ENCODE results near the gene GNAI3.

The GNAI3 gene

DNA sequence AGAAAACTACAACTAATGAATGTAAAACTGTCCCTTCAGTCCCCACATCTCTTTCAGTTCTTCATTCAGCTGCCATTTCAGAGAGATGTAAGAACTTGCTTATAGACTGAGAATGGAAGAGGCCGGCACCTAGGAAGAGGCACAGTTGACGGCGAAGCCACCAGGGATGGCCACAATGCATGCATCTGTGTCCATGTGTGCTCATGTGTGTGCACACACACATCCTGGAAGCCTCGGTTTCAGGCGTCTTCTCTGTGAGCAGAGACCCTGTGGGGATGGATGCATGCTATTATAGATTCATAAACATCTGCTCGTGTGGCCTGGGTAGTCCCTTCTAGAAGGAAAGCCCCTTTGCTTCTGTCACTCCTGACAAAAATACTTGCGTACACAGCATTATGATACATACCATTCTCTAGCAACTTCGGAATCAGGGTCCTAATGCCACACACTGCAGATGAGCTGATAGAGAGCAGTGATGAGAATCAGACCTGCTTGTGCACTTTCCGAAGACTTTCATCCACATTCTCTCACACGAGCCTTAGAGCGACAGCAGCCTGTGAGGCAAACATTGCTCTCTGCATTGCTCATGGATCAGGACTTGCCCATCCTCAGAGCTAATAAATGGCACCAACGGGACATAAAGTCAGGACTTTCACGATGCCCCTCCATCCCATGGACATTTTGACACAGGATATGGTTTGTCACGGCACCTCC lies 21.2 kb upstream of the GNAI3 start:
- DNase-seq: no peak

DNA sequence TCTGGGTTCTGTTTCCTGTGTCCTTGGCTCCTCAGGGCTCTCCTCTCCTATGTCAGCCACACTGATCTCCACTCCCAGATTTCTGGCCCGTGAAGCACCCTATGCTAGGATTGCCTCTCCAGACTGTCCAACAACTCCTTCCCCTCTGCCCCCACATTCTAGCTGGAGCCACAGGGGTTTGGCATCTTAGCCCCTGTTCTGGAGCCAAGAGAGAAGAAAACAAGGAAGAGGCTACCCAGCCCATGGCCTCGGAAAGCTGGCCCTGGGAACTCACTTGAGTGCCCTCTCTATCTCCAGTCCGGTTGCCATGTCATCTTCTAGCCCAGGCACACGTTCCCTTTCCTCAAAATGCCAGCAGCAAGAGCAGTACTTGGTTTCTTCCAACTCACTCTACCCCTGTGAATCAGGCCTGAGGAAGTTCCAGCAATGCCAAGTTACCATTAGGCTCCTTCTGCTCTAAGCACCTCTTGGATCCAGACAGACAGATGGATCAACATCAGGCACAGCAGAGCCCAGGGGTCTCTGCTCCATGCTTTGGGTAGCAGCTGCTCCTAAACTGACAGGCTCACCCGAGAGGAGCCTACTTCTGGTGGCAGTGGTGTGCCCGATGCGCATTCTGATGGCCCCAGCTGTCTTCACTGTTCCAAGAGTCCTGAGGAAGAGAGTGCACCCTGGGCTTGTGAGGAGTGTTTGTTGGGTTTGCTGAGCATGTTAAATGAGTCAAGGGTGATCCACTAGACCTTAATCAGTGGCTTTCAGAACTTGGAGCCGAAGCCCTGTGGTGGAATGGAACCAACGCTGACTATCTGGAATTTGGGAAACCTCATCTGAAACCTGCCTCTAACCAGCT lies 20.3 kb upstream of the GNAI3 start:
- DNase-seq: no peak

DNA sequence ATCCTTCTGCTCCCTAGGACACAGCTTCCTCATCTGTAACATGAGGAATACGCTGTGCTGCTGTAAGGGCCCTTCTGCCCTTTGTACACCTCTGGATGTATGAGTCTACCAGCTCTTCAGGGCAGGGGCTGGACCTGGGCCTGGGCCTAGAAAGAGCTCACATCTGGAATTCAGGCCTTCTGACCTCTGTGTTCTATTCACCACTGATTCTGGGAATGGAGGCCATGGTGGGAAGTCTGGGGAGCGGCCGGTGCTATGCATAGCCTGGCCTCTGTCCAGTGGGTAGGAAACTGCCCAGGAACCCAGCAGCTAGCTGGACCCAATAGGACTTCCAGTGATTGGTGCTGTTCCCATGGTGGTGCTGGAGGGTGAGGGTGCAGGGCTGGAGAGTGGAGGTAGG lies 19.7 kb upstream of the GNAI3 start:
- no peak for DNase-seq

DNA sequence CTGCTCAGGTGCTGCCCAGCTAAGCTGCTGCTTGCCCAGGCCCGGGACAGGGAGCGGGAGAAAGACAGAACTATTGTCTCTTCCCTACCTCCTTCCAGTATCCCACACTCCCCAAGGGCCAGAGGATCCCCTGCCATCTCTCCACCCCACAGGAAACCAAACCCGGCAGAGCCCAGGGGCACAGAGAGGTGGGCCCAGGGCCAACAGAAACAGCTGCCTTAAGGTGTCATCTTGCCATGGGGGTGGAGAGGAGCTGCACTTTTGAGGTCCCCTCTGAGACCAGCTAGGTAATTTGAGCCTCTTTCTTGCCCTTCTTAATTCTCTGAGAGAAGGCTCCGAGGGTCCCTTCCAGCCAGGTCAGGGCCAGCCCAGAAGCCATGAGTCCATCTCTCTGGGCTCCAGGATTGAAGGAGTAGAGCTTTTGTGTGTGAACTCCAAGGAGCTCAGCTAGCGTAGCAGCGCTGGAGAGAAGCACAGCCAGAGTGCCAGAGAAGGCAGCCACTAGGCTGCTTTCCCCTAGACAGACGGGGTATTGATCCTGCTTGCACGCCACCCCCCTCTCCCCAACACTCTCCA lies 18.4 kb upstream of the GNAI3 start:
- no peak for DNase-seq

DNA sequence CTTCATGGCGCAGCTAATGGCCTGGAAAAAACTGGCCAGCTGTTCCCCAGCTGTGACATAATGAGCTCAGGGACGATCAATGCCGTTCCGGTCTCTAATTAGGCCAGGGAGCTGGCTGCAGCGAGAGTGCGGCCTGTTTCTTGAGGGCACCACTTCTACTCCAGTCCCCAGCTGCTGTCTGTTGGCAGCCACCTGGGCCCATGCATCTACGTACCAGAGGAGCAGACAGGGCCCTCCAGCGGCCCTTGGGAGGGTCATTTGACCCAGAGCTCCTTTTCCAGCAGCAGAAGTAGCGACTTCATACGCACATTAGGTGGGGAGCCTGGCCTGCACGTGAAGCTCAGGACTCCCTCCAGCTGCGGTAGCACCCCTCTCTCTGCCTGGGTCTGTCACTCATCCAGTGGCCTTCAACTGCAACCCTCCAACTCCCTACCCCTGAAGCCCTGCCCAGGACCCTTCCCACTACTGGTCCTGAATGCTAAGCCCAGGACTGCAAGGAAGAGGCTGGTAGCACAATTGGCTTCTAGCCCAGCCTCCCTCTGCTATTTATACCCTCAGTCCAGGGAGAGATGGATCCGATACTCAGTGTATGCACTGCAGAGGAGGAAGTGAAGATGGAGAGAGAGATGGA lies 17.8 kb upstream of the GNAI3 start:
- no peak for DNase-seq

DNA sequence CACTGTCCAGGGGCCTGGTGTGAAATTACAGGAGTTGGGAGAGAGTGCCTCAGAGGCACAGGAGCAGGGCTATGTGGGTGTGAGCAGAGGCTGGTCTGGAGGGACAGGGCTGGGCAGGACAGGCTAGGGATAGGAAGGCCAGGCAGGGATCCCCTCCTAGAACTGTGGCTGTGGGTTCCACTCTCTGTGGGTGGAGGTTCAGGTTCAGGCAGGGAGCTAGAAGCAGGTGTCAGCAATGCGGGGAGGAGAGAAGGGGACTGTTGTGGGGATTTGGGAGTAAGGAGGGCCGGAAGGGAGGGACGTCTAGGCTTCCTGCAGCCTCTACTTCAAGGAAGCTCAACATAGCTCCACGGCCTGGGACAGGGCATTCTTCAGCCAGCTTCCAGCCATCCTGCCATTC lies 17.0 kb upstream of the GNAI3 start:
- DNase-seq: no peak

DNA sequence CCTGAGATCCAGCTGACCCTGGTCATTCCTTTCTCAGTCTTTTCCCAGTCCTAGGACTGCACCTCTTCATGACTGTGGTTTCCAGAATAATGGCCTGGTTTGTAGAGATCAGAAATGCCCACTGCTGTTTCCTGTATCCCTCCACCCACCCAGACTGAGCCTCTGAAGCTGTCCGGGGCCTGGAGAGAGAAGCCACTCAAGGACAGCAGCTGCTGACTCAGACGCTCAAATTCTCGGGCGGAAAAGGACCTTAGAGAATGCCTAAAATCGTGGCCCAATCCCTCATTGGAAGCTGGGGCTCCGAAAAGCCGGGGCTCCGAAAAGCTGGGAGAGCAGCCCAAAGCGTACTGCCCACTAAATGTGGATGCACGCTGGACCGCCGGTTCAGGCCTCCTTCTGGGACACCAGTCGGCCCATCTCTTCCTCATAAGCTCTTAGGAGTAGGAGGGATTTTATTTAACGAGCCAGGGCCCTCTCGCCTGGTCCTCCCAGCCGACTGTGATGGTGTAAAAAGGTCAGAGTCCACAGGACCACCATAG lies 16.5 kb upstream of the GNAI3 start:
- DNase-seq: no peak

DNA sequence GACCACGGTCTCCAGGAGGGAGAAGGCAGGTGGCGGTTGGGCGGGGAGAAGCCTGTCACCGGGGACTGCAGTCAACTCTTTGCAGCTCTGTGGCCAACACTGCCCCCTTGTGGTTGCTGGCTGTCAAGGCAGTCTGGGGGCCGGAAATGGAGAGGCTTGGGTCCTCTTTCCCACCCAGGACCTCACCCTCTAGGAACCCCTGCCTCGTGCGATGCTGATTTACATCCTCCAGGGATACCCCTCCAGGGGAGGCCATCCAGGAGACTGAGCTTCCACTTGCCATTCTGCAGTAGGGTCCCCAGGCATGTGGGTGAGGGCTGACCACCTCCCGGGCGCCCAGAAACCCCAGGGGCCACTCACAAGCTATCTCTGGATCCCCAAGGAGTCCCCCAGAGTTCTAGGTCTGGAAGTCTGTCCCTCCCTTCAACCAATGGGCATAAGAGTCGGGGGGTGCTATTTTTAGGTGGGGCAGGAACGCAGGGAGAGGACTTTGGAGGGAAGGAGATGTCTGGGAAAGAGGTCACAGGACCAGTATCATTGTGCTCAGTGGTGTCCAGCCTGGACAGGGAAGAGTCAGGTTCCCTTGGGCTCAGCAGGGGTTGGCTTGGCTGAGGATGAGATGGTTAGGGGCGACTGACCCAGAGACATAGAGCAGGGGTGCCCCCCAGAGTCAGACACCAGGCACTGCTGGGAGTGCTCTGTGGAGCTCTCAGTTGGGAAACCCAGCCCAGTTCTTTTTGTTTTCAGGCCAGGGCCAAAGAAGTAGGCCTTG lies 15.9 kb upstream of the GNAI3 start:
- DNase-seq: peak; percentile 67

DNA sequence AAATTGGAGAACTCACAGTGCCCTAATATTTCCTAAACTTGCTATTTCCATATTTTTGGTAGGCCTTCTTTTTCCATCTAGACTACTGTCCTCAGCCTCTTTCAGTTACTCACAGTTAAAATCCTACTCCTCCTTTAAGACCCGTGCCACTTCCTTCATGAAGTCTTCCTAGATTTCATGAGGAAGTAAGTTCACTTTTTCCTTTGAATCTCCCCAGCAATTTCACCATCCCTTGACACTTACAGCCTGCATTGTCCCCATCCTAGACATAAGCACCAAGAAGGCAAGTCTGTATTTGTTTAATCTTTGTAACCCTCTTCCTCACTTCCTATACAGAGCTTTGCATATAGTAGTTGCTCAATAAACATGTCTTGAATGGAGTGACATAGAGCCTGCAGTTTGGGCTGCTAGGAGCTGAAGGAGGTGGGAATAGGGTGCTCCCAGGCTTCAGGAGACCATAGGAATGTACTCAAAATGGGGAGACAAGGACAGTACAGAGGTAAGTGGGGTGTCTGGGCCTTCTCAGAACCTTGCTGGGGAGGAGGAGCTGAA lies 14.0 kb upstream of the GNAI3 start:
- DNase-seq: no peak

DNA sequence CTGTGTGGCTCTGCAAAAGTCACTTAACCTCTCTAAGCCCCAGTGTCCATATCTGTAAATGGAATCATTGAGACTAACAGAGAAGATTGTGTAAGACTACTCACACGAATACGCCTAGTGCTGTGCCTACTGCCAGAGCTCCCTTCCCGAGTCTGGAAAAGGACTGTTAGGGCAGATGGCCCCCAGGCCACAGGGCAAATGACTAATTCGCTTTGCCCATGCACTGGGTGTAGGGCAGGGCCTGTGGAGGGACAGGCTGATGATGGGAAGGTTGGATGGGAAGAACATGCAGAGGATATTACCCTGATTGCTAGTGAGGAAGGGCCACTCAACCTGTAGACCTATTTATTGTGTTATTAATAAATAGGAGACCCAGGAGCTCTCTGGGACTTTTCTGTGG lies 12.9 kb upstream of the GNAI3 start:
- DNase-seq: no peak

DNA sequence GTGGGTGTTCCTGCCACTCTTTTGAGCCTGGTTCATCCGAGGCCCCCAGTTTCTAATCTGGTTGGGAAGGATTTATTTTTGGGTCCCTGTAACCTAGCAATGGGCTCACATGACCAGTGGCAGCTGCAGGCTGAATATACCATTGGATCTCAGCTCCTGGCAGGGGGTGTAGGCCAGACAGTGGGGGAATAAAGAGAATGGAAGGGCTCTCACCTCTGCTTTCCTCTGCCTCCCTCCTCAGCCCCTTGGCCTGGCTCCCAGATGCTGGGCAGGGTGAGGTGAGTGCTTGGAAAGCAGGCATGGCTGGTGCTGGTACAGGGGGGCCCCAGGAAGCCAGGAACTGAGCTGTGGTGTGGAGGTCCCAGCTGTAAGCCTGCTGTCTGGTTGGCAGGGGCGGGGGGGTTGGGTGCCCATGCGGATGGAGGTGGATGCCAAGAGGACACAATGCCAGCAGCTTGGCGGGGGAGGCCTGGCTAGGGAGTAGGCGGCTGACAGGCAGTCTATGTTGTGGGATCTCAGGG lies 12.4 kb upstream of the GNAI3 start:
- no peak for DNase-seq

DNA sequence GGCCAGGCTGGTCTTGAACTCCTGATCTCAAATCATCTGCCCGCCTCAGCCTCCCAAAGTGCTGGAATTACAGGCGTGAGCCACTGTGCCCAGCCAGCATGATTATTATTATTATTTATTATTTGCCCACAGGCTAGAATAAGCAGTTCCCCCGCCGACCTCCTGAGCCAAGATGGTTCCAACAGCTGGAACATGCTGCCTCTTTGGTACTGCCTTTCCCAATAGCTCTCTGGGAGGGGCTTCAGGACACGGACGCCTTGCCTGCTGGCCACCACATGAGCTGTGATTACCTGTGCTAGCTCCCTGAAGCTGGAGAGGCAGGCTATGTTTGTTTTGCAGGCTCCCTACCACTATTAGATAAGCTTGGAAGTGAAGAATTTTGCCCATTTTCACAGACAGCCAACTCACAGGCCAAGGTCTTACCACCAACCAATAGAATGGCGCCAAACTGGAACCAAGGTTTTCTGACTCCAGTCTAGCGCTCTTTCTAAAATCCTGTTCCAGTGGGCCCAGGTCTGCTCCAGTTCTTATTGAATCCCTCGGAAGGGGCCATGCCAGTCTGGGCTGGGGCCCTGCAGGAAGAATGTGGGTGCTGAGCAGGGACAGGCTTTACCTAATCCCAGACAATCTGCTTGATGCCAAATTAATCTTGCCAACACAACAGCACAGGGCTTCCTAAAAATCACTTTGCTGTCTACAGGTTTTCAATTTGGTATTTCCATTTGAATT lies 10.8 kb upstream of the GNAI3 start:
- DNase-seq: no peak

DNA sequence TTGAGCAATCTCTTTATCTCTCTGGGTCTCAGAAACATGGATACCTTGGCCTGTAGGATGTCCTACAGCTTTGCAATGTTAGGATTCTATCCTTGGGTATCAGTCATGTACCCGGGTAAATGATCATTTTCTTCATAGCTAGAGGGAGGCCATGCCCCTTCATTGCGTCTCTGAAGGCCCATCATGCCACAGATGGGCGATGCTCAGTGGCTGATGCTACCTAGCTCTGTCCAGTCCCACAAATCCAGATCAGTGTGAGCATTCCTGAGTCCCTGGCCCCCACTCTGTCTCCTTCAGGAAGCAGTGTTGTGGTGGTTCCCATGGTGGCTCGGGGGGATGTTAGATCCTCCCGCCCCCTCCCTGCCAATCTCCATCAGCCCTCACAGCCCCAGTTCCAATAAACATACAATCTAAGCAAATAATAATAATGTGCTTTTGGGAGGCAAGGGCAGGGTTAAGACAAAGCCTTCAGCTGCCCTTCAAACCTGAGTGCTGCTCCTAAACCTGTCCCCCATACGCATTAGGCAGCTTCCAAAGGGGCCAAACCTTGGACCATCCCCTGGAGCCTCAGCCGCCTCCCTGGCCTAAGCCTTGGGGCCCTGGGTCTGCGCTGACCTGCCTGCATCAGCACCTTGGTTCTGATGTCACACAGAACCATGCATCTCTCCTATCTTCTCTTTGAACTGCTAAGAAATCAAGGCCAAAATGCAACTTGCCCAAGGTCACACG lies 9.4 kb upstream of the GNAI3 start:
- DNase-seq: no peak

DNA sequence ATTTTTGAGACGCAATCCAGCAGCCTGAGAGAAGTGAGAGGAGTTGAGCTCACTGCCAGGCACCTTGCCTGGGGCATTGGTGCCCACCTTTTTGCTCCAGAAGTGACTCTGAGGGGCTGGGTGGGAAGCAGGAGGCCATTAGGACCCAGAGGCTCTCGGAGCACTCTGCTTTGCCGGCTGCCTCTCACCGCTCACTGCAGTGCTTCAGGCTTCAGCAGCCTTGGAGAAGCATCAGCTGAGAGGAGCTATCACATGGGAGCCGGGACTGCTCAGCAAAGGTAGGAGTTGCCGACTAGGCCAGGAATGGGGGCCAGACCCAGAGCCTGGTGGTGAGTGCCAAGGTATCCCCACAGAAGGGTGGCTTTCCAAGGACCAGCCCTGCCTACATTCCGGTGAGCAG lies 8.7 kb upstream of the GNAI3 start, which contains the start of gene GPR61:
Gene GPR61 (plus strand): TSS at position 197 of the 400 bp plus-strand sequence. CDS start 3,151 bp downstream, outside the sequence.
- no peak for DNase-seq

DNA sequence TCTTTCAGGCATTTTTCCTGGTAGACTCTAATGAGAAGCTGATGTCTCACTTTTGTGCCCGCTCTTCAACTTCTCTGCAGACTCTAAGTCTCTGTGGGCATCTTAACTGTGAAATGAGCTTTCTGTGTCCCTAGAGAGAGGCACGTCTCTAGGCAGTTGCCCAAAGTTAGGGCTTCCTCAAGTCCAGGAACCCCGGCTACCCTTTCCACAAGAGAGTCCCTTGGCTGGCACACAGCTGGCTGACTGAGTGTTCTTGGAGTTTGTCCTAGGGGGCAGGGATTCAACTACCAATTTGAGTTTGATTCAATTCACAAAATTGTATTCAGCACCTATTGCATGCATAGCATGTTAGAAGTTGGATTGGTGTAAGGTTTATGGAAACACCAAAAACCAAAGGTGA lies 7.3 kb upstream of the GNAI3 start:
- DNase-seq: no peak

DNA sequence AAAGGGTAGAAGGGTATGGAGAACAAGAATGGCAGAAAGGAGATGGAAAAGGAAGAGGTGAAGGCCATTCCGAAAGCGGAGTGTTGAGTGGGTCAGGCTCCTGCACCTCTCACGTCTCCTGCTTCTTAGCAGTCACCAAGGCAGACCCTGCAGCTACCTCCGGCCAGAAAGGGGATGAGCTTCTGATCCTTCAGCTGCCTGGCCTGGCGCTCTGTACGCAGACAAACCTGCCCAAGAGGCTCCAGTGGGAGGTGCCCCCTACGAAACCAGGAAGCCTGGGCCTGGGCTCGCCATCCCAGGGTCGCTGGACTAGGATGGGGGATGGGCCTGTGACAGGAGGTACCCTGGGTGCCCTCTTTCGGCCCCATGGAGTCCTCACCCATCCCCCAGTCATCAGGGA lies 5.8 kb upstream of the GNAI3 start:
- no peak for DNase-seq

DNA sequence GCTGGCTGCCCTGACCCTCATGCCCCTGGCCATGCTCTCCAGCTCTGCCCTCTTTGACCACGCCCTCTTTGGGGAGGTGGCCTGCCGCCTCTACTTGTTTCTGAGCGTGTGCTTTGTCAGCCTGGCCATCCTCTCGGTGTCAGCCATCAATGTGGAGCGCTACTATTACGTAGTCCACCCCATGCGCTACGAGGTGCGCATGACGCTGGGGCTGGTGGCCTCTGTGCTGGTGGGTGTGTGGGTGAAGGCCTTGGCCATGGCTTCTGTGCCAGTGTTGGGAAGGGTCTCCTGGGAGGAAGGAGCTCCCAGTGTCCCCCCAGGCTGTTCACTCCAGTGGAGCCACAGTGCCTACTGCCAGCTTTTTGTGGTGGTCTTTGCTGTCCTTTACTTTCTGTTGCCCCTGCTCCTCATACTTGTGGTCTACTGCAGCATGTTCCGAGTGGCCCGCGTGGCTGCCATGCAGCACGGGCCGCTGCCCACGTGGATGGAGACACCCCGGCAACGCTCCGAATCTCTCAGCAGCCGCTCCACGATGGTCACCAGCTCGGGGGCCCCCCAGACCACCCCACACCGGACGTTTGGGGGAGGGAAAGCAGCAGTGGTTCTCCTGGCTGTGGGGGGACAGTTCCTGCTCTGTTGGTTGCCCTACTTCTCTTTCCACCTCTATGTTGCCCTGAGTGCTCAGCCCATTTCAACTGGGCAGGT lies 5.0 kb upstream of the GNAI3 start:
- DNase-seq: no peak

DNA sequence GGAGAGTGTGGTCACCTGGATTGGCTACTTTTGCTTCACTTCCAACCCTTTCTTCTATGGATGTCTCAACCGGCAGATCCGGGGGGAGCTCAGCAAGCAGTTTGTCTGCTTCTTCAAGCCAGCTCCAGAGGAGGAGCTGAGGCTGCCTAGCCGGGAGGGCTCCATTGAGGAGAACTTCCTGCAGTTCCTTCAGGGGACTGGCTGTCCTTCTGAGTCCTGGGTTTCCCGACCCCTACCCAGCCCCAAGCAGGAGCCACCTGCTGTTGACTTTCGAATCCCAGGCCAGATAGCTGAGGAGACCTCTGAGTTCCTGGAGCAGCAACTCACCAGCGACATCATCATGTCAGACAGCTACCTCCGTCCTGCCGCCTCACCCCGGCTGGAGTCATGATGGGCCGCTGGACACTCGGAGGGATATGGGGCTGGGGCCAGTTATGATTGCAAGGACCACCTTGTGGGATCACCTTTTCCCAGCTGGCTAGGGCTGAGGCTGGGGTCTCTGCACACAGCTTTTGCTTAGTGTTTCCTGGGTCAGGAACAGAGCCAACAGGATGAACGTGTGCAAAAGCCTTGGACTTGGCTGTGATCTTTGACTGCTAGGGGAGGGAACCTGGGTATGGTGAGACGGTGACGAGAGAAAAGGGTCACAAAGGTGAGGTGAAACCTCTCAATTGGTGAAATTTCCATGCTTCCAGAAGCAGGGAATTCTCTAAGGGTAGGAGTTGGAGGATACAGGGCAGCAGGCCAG lies 4.3 kb upstream of the GNAI3 start:
- no peak for DNase-seq

Data from 8988T (cell line).